Thyroid gland (tissue), 4 donors: Measurements from ENCODE around the gene SMARCAD1. TPM values are rescaled to one million over a fixed set of nuclear protein-coding genes. Genes with fewer than 3 reads are reported as not detected.
"Not testable (repeated sequence)": the region's sequence is repeated elsewhere in the genome, so short reads cannot be mapped to it uniquely, and the experiment has no call there.

Experiments
- DNase-seq, 2 donors: peaks; one replicate each; pipeline ENCODE4 v3.0.0-alpha.2; 2019
- H3K27ac ChIP-seq, 3 donors: fragments of 200-600 bp; sonication (generic); 1 replicate in 2 of 3; 2 replicates in 1 of 3; pipeline ENCODE4 v1.5.1; 2016 to 2019; ENCODE audit warnings: mild to moderate bottlenecking in 1 of 3, moderate library complexity in 1 of 3
- H3K27me3 ChIP-seq: fragments of 200-600 bp; sonication (generic); one replicate; pipeline ENCODE4 v1.5.1; 2019
- H3K36me3 ChIP-seq, 2 donors: fragments of 200-600 bp; sonication (generic); one replicate each; pipeline ENCODE4 v1.5.1; 2016 to 2019
- H3K4me1 ChIP-seq, 2 donors: fragments of 200-600 bp; sonication (generic); one replicate each; pipeline ENCODE4 v1.5.1; 2017 to 2019
- H3K4me3 ChIP-seq, 3 donors: fragments of 200-600 bp; sonication (generic); replicated peaks in 1 of 3; 1 replicate in 2 of 3; 2 replicates in 1 of 3; pipeline ENCODE4 v1.5.1; 2016; ENCODE audit warnings: mild to moderate bottlenecking in 1 of 3
- H3K9me3 ChIP-seq: fragments of 200-600 bp; sonication (generic); one replicate; pipeline ENCODE4 v1.5.1; 2017
- CTCF ChIP-seq, 6 experiments: fragments of 200-600 bp in 3 of 6; fragments of 450-650 bp in 3 of 6; sonication (generic) in 3 of 6; IDR thresholded peaks; one replicate each; pipeline ENCODE4 v1.5.1; 2016 to 2019; ENCODE audit warnings: antibody characterized with exemption in 6 of 6, mild to moderate bottlenecking in 2 of 6, inconsistent platforms in 1 of 6, moderate library complexity in 1 of 6
- POLR2A ChIP-seq, 2 donors: fragments of 450-650 bp; IDR thresholded peaks; one replicate each; pipeline ENCODE4 v1.6.1; 2017; ENCODE audit warnings: antibody characterized with exemption in 2 of 2, mild to moderate bottlenecking in 2 of 2, moderate library complexity in 1 of 2
- WGBS, 2 donors: methylation state at CpG; one replicate each; pipeline ENCODE4 v1.1.5; 2017; 5-methylcytosine and 5-hydroxymethylcytosine counted together
- intact Hi-C: fragments of 100-400 bp; cut with DNase I; formaldehyde crosslinking; loops from one replicate; pipeline ENCODE4 v1.15.1; 2023
- total RNA-seq, 4 donors: library from RNA; depleted of rRNA; stranded (reverse); fragments of >200 nt; gene quantifications; one replicate each; pipeline ENCODE4 v1.2.3, GENCODE V29; 2016

Gene SMARCAD1
- total RNA-seq, 4 donors from 2014 or later: 35.1 to 46.5 (median 40.2) TPM

GRCh38 chr4:94307231-94307871 is 99.7 kb downstream of the SMARCAD1 start:
- DNase-seq: no peak
- WGBS, 2 donors: 89 to 92% methylated on average over 4 of the region's 4 CpGs
- Histone ChIP-seq H3K9me3 (no peaks in the 10 kb centered on the region), H3K4me1 (no peaks in the 10 kb centered on the region), H3K27me3 (no peaks in the 10 kb centered on the region), H3K36me3 (no peaks in the 10 kb centered on the region), H3K4me3 (no peak overlapping the region), H3K27ac (no peak overlapping the region)
- intact Hi-C loops: no loop called here
- TF ChIP-seq CTCF (IDR thresholded peaks at IDR 0.05): no peak
- no peak for TF ChIP-seq POLR2A (IDR thresholded peaks at IDR 0.05)

GRCh38 chr4:94319927-94320326 is 112.3 kb downstream of the SMARCAD1 start:
- H3K4me1 ChIP-seq, H3K27ac ChIP-seq, H3K9me3 ChIP-seq, DNase-seq, H3K36me3 ChIP-seq, H3K4me3 ChIP-seq, intact Hi-C loops, H3K27me3 ChIP-seq: not testable (repeated sequence)

GRCh38 chr4:94325835-94326234 is 118.2 kb downstream of the SMARCAD1 start:
- H3K27me3 ChIP-seq: no peaks in the 10 kb centered on the region
- DNase-seq: no peak
- 94 to 100% methylated on average over 1 of the region's 1 CpG for WGBS, 2 donors
- H3K9me3 ChIP-seq: no peaks in the 10 kb centered on the region
- H3K4me3 ChIP-seq: no peak overlapping the region
- intact Hi-C loops: no loop called here
- H3K36me3 ChIP-seq: no peaks in the 10 kb centered on the region
- TF ChIP-seq POLR2A (IDR thresholded peaks at IDR 0.05) (no peak), CTCF (IDR thresholded peaks at IDR 0.05) (no peak)
- H3K27ac ChIP-seq: no peak overlapping the region
- H3K4me1 ChIP-seq: no peaks in the 10 kb centered on the region

- TF ChIP-seq CTCF (IDR thresholded peaks at IDR 0.05): no peak
- no peak for TF ChIP-seq POLR2A (IDR thresholded peaks at IDR 0.05)
- no peak for DNase-seq
- 71 to 77% methylated on average over 1 of the region's 1 CpG for WGBS, 2 donors
- H3K27ac ChIP-seq: no peak overlapping the region
- no peaks in the 10 kb centered on the region for H3K36me3 ChIP-seq
- H3K4me1 ChIP-seq: no peaks in the 10 kb centered on the region
- no peak overlapping the region for H3K4me3 ChIP-seq
- intact Hi-C loops: no loop called here
- no peaks in the 10 kb centered on the region for H3K27me3 ChIP-seq
- H3K9me3 ChIP-seq: no peaks in the 10 kb centered on the region
These were observed 122.3 kb downstream of the SMARCAD1 start for GRCh38 chr4:94329933-94330332.

GRCh38 chr4:94332983-94333590 is 125.4 kb downstream of the SMARCAD1 start:
- Histone ChIP-seq H3K27ac (no peak overlapping the region), H3K27me3 (no peaks in the 10 kb centered on the region), H3K4me1 (no peaks in the 10 kb centered on the region), H3K9me3 (no peaks in the 10 kb centered on the region), H3K36me3 (no peaks in the 10 kb centered on the region), H3K4me3 (no peak overlapping the region)
- intact Hi-C loops: no loop called here
- TF ChIP-seq POLR2A (IDR thresholded peaks at IDR 0.05) (no peak), CTCF (IDR thresholded peaks at IDR 0.05) (no peak)
- DNase-seq: no peak
- 47 to 61% methylated on average over 5 of the region's 5 CpGs for WGBS, 2 donors
